SKM-1 treated with dmso at 0.1 percent for 144 hours (cell line): ENCODE results near the gene SCN3A.

ENCODE experiments used
- DNase-seq: peaks from one replicate; lab custom pipeline; 2025; ENCODE audit not compliant: unreplicated experiment; lab: John Stamatoyannopoulos, UW

SCN3A gene

GRCh38 chr2:165203689-165204559, at the start of gene SCN3A:
Gene SCN3A (minus strand): TSS chr2:165204050. CDS start chr2:165176394, 27,656 bp downstream.
- DNase-seq = peak; percentile 32

DNA sequence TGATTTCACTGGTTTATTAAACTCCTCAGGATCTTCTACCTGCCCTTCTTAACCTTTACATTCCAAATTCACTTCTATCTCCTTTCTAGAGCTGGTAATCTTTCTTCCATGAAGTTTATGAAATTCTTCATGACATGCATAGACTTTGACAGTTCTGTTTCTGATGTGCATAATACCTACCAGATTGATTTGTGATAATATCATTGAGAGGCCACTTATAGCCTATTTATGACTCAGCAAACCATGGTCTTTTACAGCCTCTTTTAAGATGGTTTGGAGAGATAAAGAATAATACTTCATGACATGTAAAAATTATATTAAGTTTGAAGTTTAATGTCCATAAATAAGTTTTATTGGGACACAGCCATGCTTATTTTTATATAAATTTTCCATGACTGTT, 49.3 kb upstream of the SCN3A start:
- no peak for DNase-seq

- DNase-seq = no peak
Measured at GRCh38 chr2:165251366-165251765, 47.5 kb upstream of the SCN3A start.

DNA sequence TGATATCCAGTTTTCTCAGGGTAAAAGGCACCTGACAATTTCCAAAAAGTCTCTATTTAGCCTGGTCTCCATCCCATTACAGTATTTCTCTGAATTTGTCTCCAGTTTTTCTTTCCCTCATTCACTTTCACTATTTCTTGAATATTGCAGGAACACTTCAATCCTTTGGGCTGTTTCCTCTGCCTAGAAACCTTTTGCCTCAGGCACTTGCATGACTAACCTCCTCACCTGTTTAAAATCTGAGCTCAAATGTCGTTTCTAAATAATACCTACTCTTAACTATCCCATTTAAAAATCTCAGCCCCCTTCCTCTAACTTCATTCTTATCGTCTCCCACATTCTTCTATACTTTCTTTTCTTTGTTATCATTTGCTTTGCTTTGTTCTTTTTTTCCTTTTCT, 44.4 kb upstream of the SCN3A start:
- no peak for DNase-seq

DNA sequence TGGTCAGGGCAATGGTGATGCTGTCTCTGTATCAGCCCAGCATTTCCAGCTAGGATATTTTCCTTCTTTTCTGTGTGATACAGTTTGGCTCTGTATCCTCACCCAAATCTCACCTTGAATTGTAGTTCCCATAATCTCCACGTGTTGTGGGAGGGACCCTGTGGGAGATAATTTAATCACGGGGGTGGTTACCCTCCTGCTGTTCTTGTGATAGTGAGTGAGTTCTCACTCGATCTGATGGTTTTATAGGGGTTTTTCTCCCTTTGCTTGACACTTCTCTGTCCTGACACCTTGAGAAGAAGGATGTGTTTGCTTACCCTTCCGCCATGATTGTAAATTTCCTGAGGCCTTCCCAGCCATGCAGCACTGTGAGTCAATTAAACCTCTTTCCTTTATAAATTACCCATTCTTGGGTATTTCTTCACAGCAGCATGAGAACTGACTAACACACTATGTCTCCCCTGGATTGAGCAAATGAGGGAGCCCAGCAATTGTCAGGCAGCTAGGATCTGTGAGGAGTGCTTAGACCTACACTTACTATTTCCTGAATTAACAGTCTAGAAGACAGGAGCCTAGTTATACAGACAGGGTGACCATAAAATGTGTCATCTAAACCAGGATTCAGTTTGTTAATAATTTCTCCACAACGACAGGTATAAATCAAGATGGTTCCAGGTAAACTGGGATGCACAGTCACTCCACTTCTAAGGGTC, 41.4 kb upstream of the SCN3A start:
- DNase-seq = no peak

DNA sequence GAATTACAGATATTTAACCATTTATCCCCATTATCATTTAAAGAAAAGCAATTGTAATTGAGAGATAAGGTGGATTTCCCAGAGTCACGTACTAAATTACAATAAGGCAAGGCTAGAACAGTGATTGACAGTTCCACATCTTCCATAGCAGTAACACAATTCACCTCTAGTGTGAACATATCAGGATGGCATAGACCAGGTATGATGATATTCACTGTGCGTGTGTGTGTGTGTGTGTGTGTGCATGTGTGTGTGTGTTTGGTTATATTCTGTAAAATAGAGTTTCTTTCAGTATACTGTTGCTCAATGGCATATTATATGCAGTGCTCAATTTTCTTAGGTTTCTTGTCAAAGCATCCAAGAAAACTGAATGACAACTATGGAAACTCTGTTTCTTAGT, 37.1 kb upstream of the SCN3A start:
- no peak for DNase-seq

GRCh38 chr2:165239856-165240515, 36.1 kb upstream of the SCN3A start:
- no peak for DNase-seq

GRCh38 chr2:165239230-165239629, 35.4 kb upstream of the SCN3A start, which contains the start of gene SCN2A:
Gene SCN2A (plus strand): TSS chr2:165239414. CDS start chr2:165295824, 56,410 bp downstream.
- peak; percentile 9 for DNase-seq

- DNase-seq = no peak
Measured at GRCh38 chr2:165238295-165238694, 34.4 kb upstream of the SCN3A start.

DNA sequence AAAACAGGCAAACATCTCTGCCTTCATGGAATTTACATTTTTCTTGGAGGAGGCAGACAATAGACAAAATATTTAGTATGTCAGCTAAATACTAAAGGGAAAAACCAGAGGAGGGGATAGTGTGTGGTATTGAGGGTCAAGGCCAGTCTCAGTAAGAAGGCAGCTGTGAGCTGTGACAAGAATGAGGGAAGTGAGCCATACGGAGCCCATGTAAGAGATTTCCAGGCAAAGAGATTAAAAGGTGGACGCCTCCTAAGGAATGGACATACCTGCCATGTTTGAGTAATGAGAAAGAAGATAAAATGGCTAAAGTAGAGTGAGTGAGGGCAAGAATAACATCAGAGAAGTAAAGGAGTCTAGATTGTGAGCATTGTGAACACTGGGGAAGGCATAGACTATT, 33.2 kb upstream of the SCN3A start:
- DNase-seq = no peak

DNA sequence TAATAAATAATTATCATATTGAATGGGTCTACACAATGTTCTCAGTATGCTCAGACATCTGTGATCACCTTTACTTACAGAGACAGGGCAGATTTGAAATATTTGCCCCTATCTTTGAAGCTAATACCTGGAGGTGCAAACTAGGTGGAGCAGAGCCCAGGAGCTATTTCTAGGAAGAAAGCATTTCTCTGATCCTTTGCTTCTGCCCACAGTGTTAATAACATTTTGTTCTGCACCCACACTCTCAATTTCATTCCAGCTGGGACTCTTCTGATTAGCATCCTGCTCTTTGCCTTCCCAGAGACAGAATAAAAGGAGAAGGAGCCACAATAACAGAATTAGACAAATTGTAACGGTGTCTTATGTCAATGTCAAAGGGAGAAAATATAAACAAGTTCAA, 23.7 kb upstream of the SCN3A start:
- DNase-seq = no peak

DNA sequence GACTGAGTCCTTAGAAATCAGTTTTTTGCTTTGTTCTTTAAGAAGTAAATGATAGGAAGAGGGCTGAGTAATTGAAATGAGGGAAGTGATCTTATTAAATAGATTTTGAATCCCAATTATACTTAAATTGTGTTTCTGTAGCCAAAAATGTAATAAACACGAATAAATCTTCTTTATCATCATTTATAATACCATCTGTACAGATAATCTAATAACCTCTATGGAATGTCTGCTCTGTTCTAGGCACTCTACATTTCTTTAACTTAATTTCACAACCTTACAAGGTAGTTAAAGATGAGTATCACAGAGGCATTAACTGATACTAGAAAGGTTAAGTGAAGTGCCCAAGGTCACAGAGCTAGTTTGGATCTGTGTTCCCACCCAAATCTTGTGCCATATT, 21.1 kb upstream of the SCN3A start:
- DNase-seq = no peak

GRCh38 chr2:165219481-165219880, 15.6 kb upstream of the SCN3A start:
- DNase-seq = no peak

- no peak for DNase-seq
Measured at GRCh38 chr2:165214093-165214492, 10.2 kb upstream of the SCN3A start.

DNA sequence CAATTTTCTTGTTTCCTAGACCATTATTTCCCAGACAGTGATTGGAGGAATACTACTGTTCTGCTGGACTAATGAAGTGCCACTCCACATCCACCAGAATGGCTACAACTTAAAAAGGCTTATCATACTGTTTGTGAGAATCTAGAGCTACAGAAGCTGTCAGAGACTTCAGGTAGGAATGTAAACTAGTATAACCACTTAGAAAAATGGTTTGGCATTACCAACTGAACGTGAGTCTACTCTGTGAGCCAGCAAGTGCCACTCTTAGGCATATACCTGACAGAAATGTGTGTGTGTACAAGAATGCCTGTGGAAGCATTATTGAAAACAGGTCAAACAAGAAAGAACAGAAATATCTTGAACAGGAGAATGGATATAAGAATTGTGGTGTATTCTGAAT, 4.2 kb upstream of the SCN3A start:
- DNase-seq = no peak

DNA sequence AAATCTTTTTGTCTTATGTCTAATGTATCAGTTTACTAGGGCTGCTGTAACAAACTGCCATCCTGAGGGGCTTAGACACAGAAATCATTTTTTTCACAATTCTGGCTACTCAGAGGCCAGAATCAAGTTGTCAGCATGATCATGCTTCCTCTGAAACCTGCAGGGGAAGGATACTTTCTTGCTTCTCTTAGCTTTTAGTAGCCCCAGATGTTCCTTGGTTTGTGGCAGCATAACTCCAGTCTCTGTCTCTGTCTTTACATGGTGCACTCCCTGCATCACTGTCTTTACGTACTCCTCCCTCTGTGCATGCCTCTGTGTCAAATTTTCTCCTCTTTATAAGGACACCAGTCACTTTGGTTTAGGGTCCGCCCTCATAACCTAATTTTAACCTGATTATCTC, 2.0 kb upstream of the SCN3A start:
- no peak for DNase-seq

- no peak for DNase-seq
Measured at GRCh38 chr2:165202239-165202638, 1.6 kb downstream of the SCN3A start.

GRCh38 chr2:165198181-165198580, 5.7 kb downstream of the SCN3A start:
- no peak for DNase-seq

DNA sequence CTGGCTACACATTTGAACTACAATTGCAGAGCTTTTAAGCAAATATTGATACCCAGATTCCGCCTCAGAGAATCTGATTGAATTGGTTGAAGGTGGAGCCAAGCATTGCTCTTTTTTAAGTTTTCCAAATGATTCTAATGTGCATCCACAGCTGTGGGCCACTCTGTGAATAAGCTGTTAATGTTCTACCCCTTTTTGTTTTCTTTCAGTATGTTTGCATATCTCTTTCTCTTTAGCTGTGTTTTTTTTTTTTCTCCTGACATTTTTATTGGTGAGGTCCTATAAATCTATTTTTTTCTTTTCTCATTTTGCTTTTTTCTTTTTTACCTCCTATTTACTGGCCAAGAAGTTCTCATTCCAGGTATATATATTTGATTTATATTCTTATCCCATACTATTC, 6.5 kb downstream of the SCN3A start:
- DNase-seq = no peak

DNA sequence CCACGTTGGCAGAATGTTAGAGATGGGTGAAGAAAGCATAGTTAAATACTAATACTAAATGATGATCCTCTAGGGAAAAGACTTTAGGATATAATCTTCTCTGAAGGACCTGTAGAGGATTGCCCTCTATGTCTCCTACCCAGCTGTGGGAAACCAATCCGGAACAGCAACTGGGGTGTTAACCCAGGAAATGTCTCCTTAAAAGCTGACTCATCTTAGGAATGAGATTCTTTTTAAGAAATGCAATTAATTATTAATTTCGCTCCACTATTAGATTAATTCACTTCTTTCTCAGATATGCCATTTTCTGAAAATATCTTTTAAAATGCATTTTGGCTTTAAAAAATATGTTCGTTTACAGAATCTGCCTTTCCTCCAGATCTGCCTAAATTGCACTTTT, 7.4 kb downstream of the SCN3A start:
- DNase-seq = no peak

DNA sequence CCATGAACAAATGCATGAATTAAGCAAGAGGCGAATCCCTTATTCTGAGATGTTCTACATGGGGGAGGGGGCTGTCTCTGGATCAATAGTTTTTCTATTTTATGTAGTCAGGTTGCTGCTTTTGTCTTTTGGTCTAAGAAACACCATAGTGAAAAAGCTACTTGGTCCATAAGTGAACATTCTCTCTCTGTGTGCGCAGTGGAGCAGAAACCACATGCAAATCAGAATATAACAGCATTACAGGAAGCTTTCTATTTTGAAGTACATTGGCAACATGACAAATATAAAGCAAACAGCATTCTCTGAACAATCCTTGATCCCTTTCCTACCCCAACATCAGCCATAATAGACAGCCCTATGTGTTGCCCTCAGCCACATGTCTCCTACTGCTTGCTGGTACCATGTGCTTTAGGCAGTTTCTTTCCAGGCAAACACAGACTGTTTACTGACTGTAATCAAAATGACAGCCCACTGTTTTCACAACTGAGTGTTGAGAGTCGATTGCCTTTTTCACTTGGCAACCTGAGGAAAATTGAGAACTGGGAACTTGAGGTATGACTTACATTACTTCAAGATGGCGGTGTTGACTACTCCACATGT, 10.6 kb downstream of the SCN3A start:
- no peak for DNase-seq
